CD4-positive, alpha-beta T cell treated with Interleukin-21 for 1 hour (primary cell): ENCODE measurements around the gene ANK3.

ENCODE experiments used
- DNase-seq: peaks from one replicate; pipeline ENCODE4 v3.0.0-alpha.2; 2020

Gene ANK3

DNA sequence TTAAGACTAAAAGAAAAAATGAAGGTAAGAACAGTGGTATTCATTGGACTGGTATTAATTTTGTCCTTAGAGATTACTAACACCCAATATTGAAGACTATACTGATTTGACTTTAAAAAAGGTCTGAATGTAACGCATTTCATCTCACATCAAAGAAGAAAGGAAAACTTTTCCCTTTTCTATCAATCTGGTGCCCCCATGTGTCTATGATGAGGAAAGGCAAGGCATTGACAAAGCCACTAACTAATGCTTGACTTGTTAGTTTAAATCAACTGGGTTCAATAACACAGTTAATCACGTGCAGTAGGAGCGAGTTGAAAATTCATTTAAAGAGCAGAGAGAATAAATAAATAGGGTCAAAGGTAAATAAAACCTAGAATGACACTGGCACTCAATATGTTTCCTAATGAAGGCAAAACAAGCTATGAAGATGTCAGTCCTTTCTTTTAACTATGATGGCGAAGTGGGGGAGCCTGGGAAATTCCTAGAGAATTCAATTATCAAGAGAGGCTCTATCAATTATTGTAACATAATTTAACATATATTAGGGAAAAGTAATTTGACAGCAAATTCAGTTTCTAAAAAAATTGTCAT, 180.9 kb downstream of the ANK3 start:
- DNase-seq: peak; percentile 1

DNA sequence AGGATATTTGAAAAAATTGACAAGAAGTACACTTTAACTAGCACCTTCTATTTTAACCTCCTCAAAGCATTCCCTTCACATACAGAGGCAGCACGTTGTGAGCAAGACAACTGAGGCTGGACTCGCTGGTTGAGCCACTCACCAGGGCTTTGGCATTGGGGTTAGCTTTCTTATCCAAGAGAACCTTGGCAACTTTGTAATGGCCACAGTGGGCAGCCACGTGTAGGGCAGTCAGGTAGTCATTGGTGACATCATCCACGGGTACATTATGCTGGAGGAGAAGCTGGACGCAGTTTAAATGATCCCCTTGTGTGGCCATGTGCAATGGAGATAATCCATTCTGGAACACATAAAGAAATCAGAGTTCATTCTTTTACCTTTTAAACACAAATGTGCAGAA, 181.8 kb downstream of the ANK3 start:
- DNase-seq: no peak

DNA sequence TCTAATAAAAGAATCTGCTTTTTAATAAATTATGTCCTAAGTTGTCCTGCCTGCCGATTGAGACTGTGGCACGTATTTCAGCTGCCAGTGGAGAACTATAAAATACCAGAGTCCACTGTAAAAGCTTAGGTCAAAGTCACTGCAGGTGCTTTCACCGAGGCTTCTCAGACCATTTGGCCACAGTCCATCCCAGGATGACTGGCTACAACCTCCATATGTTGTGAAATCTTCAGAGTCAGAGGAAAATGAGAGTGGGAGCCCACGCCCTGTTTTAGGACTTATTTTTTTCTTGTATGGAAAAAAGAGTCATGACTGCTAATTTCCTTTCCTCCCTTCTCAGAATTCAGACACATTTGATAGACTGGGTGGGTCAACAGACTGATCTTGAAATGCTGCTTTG, 182.9 kb downstream of the ANK3 start:
- DNase-seq: no peak

DNA sequence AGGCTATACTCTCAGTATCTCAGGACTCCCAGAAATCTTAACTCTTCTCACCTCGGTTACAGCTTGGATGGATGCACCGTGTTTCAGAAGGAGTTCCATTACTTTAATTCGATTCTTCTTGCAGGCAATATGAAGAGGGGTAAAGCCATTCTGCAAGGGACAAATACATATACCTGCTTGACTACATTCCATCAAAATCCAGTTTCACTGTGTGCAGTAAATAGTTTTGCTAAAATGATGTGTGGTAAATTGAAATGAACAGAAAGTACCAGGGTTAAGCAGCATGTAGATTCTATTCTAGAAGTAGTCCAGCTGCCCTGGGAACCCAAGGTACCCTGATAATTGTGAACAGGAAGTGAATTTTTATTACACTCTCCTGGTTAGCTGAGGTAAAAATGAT, 183.9 kb downstream of the ANK3 start:
- DNase-seq: no peak

DNA sequence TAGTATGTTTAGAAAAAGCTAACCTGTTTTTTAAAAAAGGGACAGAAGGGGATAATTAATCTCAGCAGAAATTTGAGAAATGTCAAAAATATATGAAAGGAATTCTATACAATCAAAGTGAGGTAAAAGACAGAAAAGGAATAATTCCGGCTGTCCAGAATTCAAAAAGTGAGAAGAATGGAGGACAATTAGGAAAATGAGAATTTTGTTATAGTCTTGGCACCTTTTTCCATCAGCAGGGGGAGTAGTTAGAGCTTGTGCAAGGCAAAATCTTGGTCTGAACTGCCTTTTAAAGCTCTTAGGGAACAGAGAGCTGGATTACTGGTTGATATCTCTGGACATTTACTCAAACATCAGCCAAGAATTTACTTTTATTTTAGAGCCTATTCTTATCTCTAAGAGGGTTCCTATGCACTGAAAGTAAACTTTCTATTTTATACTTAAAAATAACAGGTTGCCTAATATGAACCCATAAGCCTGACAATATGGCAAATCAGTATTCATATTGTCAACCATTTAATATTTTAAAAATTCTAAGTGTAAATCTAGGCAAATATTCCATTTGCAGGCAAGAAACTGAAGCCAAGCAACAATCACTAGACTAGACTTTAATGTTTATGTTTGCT, 185.6 kb downstream of the ANK3 start:
- DNase-seq: peak; percentile 3

DNA sequence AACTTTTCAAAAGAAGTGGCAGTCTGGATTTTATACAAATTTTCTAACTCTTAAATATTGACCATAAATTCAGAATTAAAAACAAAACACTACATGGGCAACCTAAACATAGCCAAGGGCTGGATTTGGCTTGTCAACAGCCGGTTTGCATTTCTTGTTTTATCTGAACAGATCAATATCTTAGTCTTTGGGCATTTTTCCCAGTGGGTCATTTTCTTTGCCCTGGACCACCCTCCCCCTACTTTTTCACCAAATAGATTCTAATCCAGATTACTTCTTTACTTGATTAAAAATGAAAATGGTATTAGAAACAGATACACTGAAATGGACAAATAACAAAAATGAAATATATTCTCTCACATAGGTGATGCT, 189.0 kb downstream of the ANK3 start:
- DNase-seq: no peak

DNA sequence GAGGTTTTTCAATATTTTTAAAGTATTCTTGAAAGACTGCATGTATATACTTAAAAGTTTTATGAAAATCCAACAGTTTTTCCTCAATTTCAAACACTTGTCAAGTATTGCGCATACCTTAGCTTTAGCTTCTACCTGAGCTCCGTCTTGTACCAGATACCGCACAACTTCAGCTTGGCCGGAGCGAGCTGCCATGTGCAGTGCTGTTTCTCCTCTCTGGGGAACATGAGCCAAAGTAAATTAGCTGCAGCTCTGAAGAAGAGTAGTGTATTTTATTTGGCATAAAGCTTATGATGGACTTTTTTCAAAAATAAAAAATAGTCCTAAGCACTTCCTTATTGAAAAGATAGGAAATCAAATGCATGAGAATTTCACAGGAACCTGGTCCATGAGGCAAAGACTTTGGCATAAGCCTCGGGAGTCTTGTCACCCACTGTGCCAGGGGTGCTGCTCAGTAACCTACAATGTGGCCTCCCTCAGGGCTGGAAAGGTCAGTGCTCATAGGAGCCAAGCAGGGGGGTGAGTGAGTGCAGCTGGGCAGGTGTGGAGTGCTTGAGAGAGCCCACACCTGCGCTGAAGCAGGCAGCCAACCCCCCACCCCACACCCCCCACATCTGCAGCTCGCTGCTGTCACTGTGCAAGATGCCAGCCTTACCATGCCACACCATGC, 189.5 kb downstream of the ANK3 start:
- DNase-seq: no peak

DNA sequence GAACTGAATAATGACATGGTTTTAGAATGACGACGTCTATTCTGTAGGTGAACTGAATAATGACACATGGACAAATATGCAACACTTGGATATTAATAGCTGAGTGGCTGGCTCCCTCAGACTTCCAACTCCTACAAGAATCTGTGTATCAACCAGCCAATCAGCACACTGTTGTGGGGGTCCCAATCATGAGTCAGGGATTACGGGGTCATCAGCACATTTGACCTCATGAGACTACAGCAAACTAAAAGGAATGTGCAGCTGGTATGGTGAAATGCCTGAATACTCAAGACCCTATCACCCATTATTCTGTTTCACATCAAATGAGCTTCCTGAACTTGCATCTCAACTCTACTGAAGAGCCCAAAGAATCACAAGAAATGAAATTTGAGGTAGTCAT, 192.5 kb downstream of the ANK3 start:
- no peak for DNase-seq

DNA sequence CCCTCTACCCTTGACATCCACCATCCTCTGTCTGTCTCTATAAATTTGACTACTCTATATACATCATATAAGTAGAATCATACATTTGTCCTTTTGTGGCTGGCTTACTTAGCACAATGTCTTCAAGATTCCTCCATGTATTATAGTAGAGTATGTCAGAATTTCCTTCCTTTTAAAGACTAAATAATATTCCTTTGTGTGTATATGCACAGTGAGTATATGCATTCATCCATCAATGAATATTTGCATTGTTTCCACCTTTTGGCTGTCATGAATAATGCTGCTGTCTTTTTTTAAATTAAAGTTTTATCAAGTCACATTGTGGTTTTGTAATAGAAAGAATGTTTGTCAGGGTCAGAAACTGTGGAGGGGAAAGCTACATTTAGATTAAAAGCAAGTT, 195.3 kb downstream of the ANK3 start:
- no peak for DNase-seq

DNA sequence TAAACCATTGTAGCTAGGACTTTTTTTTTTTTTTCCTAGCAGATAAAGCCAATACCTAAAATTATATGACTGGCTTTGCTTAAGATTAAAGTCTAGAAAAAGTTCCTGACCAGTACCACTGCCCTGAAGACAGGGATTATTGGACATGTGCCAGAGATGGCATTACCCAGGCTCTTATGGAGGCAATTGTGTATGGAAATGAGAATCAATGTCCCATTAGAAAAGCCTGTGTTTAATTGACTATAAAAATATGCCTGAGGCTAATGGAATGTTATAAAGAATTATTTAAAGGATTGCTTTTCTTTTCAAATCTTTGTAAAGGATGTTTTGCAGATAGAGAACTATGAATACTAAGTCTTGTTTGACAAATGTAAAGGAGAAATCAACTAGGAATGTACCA, 196.7 kb downstream of the ANK3 start:
- DNase-seq: no peak

DNA sequence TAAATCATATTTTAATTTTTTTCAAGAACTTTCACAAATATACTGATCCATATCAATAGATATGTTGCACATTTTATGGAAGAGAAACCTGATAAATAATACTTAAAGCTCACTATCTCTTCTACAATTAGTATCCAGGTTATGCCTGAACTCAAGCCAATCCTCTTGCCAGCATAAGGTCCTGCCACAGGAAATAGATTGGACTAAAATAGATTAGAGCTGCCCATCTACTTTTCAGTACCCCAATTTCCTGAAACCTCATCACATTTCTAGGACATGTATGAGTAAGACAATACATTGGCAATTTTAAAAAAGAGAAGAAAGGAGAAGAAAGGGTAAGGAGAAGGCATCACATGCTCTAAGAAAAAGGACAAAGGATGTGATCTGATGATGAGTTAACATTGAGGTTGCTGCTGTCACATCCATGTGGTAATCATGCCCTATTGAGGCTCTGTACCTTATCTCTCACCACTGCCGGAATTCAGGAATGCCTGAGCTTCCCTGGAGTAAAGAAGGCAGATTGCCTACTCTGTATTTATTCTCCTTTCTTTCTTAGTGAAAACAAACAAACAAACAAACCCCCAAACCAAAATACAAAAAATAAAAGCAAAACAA, 199.7 kb downstream of the ANK3 start:
- DNase-seq: no peak

DNA sequence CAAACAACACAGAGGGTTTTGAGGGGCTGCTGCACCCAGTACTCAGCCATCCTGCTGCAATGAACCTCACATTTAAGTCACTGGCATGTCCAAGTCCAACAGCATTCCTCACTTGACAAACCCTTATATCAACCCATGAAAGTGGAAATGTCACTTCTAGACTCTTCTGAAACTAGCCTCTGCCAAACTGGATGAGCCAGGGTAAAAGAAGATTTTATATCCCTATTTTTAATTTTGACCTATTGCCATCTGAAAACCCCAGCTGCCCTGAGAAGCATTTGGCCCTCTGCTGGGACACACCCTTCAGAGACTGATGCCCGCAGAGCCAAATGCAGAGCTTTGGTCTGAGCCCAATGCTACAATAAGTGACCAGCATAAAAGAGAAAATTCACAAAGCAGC, 201.1 kb downstream of the ANK3 start:
- no peak for DNase-seq

DNA sequence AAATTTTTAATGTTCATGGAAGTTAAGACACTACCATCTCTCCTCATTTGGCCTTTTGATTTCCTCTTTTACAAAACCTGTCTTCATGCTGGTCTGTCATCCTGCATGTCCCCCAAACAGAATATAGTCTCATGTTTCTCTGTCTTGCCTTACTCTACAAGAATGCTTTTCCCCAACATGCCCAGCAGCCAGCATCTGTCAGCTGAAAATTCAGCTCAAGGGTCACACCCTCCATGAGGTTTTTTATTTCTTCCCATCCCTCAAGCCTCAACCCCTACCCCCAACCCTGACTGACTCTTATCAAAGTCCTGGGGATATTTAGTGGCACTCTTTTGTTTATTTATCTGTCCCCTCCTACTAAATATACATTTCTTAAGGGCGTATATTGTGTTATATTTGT, 202.0 kb downstream of the ANK3 start:
- no peak for DNase-seq

DNA sequence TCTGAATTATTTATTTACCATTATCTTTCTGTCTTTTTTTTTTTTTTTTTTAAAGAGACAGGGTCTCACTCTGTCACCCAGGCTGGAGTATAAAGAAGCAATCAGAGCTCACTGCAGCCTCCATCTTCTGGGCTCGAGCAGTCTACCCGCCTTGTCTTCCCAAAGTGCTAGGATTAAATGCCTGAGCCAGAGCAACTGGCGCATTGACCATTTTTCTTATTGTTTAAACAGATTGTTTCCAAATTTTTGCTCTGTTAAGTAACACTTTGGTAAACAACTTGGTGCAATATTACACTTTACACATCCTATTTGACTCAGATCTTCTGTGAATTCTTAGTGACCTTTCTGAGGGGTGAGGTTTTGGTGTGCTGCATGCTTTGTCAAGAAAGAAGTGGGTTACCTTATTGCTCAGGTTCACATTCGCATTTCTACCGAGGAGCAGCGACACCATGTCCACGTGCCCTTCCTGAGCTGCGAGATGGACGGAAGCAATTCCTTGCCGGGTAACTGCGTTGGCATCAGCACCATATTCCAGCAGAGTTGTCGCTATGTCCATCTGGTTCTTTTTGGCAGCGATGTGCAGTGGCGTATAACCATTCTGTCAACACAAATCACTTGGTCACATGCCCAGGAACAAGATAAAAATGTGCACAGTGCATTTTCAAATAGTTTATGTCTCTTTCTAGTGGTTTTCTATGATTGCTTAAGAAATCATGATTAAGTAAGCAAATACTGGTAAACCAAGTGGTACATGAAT, 203.2 kb downstream of the ANK3 start:
- no peak for DNase-seq

DNA sequence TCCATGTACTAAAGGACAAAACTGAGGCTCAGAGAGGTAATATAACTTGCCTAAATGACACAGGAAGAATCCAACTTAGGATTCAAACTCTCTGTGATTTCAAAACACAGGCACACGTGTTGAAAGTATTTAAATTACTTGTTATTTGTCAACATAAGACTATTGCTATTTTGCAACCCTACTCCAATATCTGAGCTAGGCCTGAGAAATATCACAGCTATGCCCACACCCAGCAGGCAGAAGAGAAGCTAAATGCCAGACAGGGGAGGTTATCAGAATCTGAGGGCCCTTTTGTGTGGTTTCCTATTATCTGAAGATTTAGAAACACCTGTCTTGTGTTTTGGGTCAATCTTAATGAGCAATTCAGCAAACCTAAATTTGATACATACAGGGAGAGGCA, 204.3 kb downstream of the ANK3 start:
- no peak for DNase-seq

DNA sequence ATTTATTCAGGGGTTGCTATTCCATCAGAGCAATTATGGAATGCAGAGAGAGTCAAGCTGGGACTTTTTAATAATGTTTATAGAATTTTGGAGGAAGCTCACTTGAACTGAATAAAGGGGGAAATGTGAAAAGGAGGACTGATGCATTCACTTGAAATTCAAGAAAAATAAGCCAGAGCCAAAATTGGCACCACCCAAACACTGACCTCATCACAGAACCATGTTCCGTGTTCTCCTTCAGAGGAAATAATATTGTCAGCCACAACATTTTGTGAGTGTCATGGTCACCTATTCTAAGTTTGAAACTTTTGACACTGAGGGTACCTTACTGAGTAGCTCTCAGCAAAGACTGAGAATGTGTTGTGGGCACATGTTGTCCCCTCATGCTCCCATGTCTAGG, 207.0 kb downstream of the ANK3 start:
- no peak for DNase-seq

DNA sequence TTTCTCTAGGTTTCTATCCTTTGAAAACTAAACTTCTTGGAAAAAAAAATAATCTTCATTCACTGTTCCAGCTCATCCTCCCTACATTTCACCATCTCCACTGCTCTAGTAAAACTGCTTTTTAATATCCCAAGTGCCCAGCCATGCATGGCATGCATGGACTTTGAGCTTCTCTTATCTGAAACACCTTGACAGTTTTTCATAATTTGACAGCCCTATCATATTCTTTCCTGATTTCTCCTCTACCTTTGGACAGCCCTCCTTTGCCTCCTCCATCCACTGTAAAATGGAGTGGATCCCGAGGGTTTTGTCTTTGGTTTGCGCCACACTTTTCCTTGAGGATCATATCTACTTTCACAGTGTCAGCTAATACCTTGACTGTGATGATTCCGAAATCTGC, 212.8 kb downstream of the ANK3 start:
- no peak for DNase-seq

DNA sequence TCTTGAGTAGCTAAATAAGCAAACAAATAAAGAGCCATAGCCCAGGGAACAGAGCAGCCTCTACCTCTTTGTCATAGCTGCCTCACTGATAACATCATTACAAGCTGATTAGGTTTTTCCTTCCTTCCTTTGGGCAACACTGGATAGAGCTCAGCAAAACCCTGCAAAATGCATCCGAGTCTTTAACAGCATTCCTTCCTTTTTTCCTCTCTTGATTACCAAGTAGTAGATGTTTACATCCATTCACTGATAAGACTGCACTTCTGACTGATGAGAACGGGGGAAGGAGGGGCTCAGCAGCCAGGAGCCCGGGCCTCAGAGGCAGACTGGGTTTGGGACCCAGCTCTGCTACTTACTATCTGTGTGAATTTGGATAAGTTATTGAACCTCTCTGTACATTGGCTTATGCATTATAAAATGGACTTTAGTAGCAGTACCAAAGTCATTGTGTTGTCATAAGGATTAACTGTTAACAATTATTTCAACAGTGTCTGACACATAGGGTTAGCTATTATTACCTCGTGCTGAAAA, 214.2 kb downstream of the ANK3 start:
- no peak for DNase-seq

DNA sequence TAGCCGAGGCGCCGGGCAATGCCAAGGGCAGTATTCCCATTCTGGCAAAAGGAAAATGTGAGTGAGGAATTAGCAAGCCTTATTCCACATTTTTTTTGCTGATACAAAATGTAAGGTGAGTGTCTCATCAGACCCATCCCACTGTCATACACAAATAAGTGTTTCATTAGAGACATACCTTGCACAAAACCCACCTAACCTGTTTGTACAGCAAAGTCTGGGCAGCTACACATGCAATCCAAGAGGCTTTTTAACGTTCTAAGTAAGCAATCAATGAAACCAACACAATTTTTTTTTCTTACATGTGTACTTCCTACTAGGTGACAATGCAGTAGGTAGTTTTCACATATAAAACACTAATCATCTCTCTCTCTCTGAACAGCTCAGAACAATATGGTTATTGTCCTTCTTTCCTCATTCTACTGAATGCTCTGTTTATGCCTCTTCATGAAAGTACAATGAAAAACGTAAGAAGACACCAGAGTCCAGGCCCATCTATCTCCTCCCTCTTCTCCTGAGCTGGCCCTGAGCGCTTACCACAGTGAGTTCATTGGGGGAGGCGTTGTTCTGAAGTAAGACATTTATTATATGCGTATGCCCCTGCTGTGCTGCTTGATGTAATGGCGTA, 217.2 kb downstream of the ANK3 start:
- no peak for DNase-seq

DNA sequence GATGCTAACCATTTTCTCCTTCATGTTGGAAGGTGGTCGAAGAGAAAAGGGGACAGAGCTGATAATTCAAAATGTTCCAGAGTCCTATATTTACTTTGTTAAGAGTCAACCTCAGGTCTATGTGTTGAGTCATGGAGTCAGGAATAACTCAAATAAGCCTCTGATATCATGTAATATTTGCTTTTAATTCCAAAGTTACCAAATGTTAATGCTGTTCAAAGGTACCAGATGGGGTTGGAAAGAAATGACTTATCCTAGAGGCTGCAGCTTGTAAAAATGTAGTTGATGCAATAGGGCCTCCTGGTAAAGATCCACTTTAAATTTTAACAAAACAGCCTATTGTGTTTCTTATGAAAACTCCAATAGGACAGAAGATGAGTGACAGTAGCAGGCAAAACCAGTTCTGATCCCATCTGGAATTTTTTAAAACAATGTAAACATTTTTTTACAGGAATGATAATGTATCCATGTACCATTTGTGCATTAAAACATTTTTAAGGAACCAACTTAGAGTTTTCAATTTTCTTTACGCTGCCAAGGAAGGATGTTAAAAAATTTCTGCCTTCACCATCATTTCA, 218.2 kb downstream of the ANK3 start:
- DNase-seq: no peak

DNA sequence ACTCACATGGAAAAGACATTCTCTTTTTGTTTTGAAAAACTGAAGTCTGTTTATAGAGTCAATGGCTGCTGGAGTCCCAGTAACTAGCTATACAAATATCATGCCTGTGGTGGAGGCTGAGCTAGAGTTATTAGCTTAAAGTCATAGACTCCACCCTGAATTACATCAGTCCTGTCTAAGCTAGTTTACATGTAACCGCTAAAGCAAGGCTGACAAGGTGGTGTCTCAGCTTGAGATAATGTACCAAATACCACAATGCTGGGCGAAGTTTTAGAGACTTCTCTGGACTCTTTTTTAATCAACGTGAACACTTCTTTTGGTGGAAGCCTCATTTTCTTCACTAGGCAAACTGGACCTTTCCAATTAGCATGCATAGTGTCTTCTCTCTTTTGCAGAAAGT, 219.4 kb downstream of the ANK3 start:
- DNase-seq: no peak

DNA sequence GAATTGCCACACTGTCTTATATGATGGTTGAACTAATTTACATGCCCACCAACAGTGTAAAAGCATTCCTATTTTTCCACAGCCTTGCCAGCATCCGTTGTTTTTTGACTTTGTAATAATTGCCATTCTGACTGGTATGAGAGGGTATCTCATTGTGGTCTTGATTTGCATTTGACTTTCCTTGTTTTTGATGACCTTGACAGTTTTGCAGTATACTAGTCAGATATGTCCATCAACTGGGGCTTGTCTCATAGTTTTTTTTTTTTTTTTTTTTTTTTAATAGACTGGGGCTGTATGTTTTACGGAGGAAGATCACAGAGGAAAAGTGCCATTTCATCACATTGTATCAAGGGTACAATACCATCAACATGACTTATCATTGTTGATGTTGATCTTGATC, 220.6 kb downstream of the ANK3 start:
- no peak for DNase-seq

DNA sequence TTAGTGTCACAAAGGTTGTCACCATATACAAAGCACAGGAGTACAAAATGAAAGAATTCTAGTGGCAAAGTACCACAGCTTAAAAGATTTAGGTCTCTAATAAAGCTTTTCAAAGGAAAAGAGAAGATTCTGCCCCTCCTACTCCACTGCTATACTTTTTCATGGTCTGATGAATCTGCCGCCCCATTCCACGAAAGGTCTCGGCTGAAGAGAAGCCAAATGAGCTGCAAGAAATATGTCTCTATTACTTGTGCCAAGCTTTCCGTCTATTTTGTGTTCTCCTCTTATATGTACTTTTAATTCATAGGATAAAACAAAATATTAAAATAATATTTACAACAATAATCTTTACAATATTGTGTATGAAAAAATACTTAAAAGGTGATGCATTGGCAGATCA, 222.6 kb downstream of the ANK3 start:
- DNase-seq: no peak
